ENCODE data around the gene OSBP2. TPM values are rescaled to one million over a fixed set of nuclear protein-coding genes. Genes with fewer than 3 reads are reported as not detected.

The OSBP2 gene
- total RNA-seq, 1 experiment from 2014 or later, result 10.2 TPM

- H4K20me1 ChIP-seq (ENCODE audit: low read length), result no peaks in the 10 kb centered on the region
- H3K27me3 ChIP-seq (ENCODE audit: low read length), result no peaks in the 10 kb centered on the region
- H3K27ac ChIP-seq (ENCODE audit: low read length), result no peak overlapping the region
- intact Hi-C loops (cut with micrococcal nuclease), result no loop called here
- CTCF ChIA-PET, result no interaction called here
- H3F3A ChIP-seq (ENCODE audit: low read length, unreplicated experiment), result no peaks in the 10 kb centered on the region
- H3K9me2 ChIP-seq (replicated peaks; ENCODE audit: low read length), result no peaks in the 10 kb centered on the region
- no TSS peak for BruUV-seq (replicated peaks)
- H3K4me3 ChIP-seq (ENCODE audit: low read length), result no peak overlapping the region
- H3K36me3 ChIP-seq (ENCODE audit: low read depth, low read length), result no peaks in the 10 kb centered on the region
- H3K9me3 ChIP-seq (ENCODE audit: low read length), result no peaks in the 10 kb centered on the region
- no peak for ATAC-seq
- TF ChIP-seq EZH2 (IDR thresholded peaks at IDR 0.05; ENCODE audit: low read length, unreplicated experiment) (no peak), CTCF (conservative IDR thresholded peaks at IDR 0.05; ENCODE audit: low read depth, low read length) (0 out of 2 replicates have a peak, but pooled peaks have one; percentile 24), EZH2phosphoT487 (IDR thresholded peaks at IDR 0.05; ENCODE audit: borderline replicate concordance, low read length) (no peak)
- DNase-seq, result no peak
- H3K79me2 ChIP-seq (ENCODE audit: low read length), result no peaks in the 10 kb centered on the region
- H3K9ac ChIP-seq (ENCODE audit: low read length), result no peak overlapping the region
- POLR2A ChIA-PET (ENCODE audit: unreplicated experiment), result no interaction called here
- no peak overlapping the region for H3K4me2 ChIP-seq (ENCODE audit: low read length)
- no peaks in the 10 kb centered on the region for H3K4me1 ChIP-seq (ENCODE audit: insufficient read depth, low read length)
- H2AFZ ChIP-seq (ENCODE audit: low read length), result no peak overlapping the region
Measured at GRCh38 chr22:30816413-30816812, 121.7 kb downstream of the OSBP2 start.

GRCh38 chr22:30821381-30821780, 126.7 kb downstream of the OSBP2 start:
- no peaks in the 10 kb centered on the region for H4K20me1 ChIP-seq (ENCODE audit: low read length)
- no peaks in the 10 kb centered on the region for H3K36me3 ChIP-seq (ENCODE audit: low read depth, low read length)
- intact Hi-C loops (cut with micrococcal nuclease), result no loop called here
- H3K9me3 ChIP-seq (ENCODE audit: low read length), result no peaks in the 10 kb centered on the region
- no peak for TF ChIP-seq EZH2 (IDR thresholded peaks at IDR 0.05; ENCODE audit: low read length, unreplicated experiment)
- TF ChIP-seq EZH2phosphoT487 (IDR thresholded peaks at IDR 0.05; ENCODE audit: borderline replicate concordance, low read length), result no peak
- no peak for TF ChIP-seq CTCF (conservative IDR thresholded peaks at IDR 0.05; ENCODE audit: low read depth, low read length)
- H3K9me2 ChIP-seq (replicated peaks; ENCODE audit: low read length), result no peaks in the 10 kb centered on the region
- no peak overlapping the region for H3K27ac ChIP-seq (ENCODE audit: low read length)
- H3K4me3 ChIP-seq (ENCODE audit: low read length), result no peak overlapping the region
- peaks cover 17% of the 10 kb centered on the region; the same call in 1 of the 2 replicates for H3K4me1 ChIP-seq (ENCODE audit: insufficient read depth, low read length)
- no peak overlapping the region for H3K4me2 ChIP-seq (ENCODE audit: low read length)
- POLR2A ChIA-PET (ENCODE audit: unreplicated experiment), result interaction anchor here (0.6 kb wide), 1 partner anchor 979 kb away, joined by 3 read pairs; no protein-coding TSS in a partner anchor
- H2AFZ ChIP-seq (ENCODE audit: low read length), result no peak overlapping the region
- ATAC-seq (no peak), DNase-seq (no peak)
- no peak overlapping the region for H3K9ac ChIP-seq (ENCODE audit: low read length)
- no peaks in the 10 kb centered on the region for H3F3A ChIP-seq (ENCODE audit: low read length, unreplicated experiment)
- H3K79me2 ChIP-seq (ENCODE audit: low read length), result no peaks in the 10 kb centered on the region
- CTCF ChIA-PET, result no interaction called here
- H3K27me3 ChIP-seq (ENCODE audit: low read length), result no peaks in the 10 kb centered on the region
- no TSS peak for BruUV-seq (replicated peaks)

GRCh38 chr22:30821863-30822215, 127.2 kb downstream of the OSBP2 start:
- TF ChIP-seq EZH2 (IDR thresholded peaks at IDR 0.05; ENCODE audit: low read length, unreplicated experiment) (no peak), CTCF (conservative IDR thresholded peaks at IDR 0.05; ENCODE audit: low read depth, low read length) (no peak), EZH2phosphoT487 (IDR thresholded peaks at IDR 0.05; ENCODE audit: borderline replicate concordance, low read length) (no peak)
- intact Hi-C loops (cut with micrococcal nuclease), result no loop called here
- Histone ChIP-seq H3K79me2 (ENCODE audit: low read length) (no peaks in the 10 kb centered on the region), H3K4me1 (ENCODE audit: insufficient read depth, low read length) (peaks cover 17% of the 10 kb centered on the region; the same call in 1 of the 2 replicates), H3K9me3 (ENCODE audit: low read length) (no peaks in the 10 kb centered on the region), H3K27ac (ENCODE audit: low read length) (no peak overlapping the region), H3K9me2 (replicated peaks; ENCODE audit: low read length) (no peaks in the 10 kb centered on the region), H3K9ac (ENCODE audit: low read length) (peak overlapping the region; percentile 72), H3F3A (ENCODE audit: low read length, unreplicated experiment) (no peaks in the 10 kb centered on the region), H3K4me3 (ENCODE audit: low read length) (peak overlapping the region; percentile 67), H4K20me1 (ENCODE audit: low read length) (no peaks in the 10 kb centered on the region), H2AFZ (ENCODE audit: low read length) (peak overlapping the region; percentile 72), H3K4me2 (ENCODE audit: low read length) (peak overlapping the region; percentile 85), H3K36me3 (ENCODE audit: low read depth, low read length) (no peaks in the 10 kb centered on the region), H3K27me3 (ENCODE audit: low read length) (no peaks in the 10 kb centered on the region)
- ChIA-PET CTCF (no interaction called here), POLR2A (ENCODE audit: unreplicated experiment) (interaction anchor here (0.6 kb wide), 1 partner anchor 980 kb away, joined by 3 read pairs; no protein-coding TSS in a partner anchor)
- no TSS peak for BruUV-seq (replicated peaks)
- DNase-seq, result no peak
- ATAC-seq, result peak; percentile 53

Data from PC-3 (cell line).